Measurements from ENCODE around the gene MAST4.

MAST4 gene

GRCh38 chr5:66903218-66903617 is 307.0 kb downstream of the MAST4 start:
- no peak overlapping the region for H3K27ac ChIP-seq (ENCODE audit: low read depth, low read length)
- H3K27me3 ChIP-seq (ENCODE audit: control insufficient read depth in 5 of 5, insufficient read depth in 4 of 5, low read length in 5 of 5), result no peaks in the 10 kb centered on the region
- H3K36me3 ChIP-seq (ENCODE audit: control insufficient read depth in 5 of 5, insufficient read depth in 5 of 5, low read length in 5 of 5), result no peaks in the 10 kb centered on the region
- no peak overlapping the region for H3K4me3 ChIP-seq (ENCODE audit: low read depth in 1 of 5, low read length in 5 of 5)
- no peak overlapping the region for H3K9ac ChIP-seq (ENCODE audit: low read length in 5 of 5)
- no peaks in the 10 kb centered on the region for H3K9me3 ChIP-seq (ENCODE audit: control insufficient read depth in 5 of 5, low read length in 5 of 5)
- peaks cover 0 to 13% (median 7%) of the 10 kb centered on the region in 5 donors for H3K4me1 ChIP-seq (ENCODE audit: control insufficient read depth in 5 of 5, insufficient read depth in 5 of 5, low read length in 5 of 5)

DNA sequence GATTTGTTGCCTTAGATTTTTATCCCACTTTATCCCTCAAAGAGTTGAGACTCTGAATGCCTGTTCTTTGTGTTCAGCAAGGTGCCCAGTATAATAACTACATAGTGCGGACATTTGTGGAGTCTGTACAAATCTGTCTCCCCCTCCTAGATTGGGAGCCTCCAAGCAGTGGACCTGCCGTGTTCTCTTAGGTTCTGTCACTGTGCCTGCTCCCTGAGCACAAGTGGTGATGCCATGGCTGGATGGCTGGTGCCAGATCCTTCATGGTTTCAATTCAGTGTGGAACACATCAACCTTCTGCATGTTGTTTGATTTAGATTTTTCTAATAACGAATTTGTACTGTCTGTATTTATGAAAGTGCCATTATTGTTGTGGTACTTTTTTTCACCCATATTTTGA is 307.5 kb downstream of the MAST4 start:
- Histone ChIP-seq H3K4me3 (ENCODE audit: low read depth in 1 of 5, low read length in 5 of 5) (no peak overlapping the region), H3K9me3 (ENCODE audit: control insufficient read depth in 5 of 5, low read length in 5 of 5) (no peaks in the 10 kb centered on the region), H3K27ac (ENCODE audit: low read depth, low read length) (no peak overlapping the region), H3K27me3 (ENCODE audit: control insufficient read depth in 5 of 5, insufficient read depth in 4 of 5, low read length in 5 of 5) (no peaks in the 10 kb centered on the region), H3K4me1 (ENCODE audit: control insufficient read depth in 5 of 5, insufficient read depth in 5 of 5, low read length in 5 of 5) (peaks cover 0 to 13% (median 2%) of the 10 kb centered on the region in 5 donors), H3K9ac (ENCODE audit: low read length in 5 of 5) (no peak overlapping the region), H3K36me3 (ENCODE audit: control insufficient read depth in 5 of 5, insufficient read depth in 5 of 5, low read length in 5 of 5) (no peaks in the 10 kb centered on the region)

DNA sequence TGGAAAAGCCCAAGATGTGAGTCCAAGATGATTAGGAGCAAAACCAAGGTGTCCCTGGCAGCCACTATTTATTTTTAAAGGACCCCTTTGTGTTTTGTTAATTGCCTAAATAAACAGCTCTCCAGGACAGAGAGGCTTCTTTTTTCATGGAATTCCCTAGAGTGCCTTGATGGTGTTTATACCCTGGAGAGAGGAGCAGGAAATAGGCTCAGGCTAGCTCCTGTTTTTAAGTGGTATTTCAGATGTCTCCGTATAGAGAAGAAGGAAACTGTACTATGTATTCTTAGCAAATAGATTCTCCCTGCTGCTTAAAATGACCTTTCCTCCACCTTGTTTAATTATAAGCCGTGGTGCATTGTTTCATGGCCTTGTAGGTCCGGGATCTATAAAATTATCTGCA is 308.0 kb downstream of the MAST4 start:
- no peaks in the 10 kb centered on the region for H3K27me3 ChIP-seq (ENCODE audit: control insufficient read depth in 5 of 5, insufficient read depth in 4 of 5, low read length in 5 of 5)
- H3K9ac ChIP-seq (ENCODE audit: low read length in 5 of 5), result no peak overlapping the region
- no peak overlapping the region for H3K4me3 ChIP-seq (ENCODE audit: low read depth in 1 of 5, low read length in 5 of 5)
- H3K27ac ChIP-seq (ENCODE audit: low read depth, low read length), result no peak overlapping the region
- no peaks in the 10 kb centered on the region for H3K9me3 ChIP-seq (ENCODE audit: control insufficient read depth in 5 of 5, low read length in 5 of 5)
- no peaks in the 10 kb centered on the region for H3K36me3 ChIP-seq (ENCODE audit: control insufficient read depth in 5 of 5, insufficient read depth in 5 of 5, low read length in 5 of 5)
- H3K4me1 ChIP-seq (ENCODE audit: control insufficient read depth in 5 of 5, insufficient read depth in 5 of 5, low read length in 5 of 5), result peaks cover 0 to 10% (median 0%) of the 10 kb centered on the region in 5 donors

- Histone ChIP-seq H3K4me3 (ENCODE audit: low read depth in 1 of 5, low read length in 5 of 5) (no peak overlapping the region), H3K9ac (ENCODE audit: low read length in 5 of 5) (no peak overlapping the region), H3K9me3 (ENCODE audit: control insufficient read depth in 5 of 5, low read length in 5 of 5) (no peaks in the 10 kb centered on the region), H3K27me3 (ENCODE audit: control insufficient read depth in 5 of 5, insufficient read depth in 4 of 5, low read length in 5 of 5) (no peaks in the 10 kb centered on the region), H3K27ac (ENCODE audit: low read depth, low read length) (no peak overlapping the region), H3K36me3 (ENCODE audit: control insufficient read depth in 5 of 5, insufficient read depth in 5 of 5, low read length in 5 of 5) (no peaks in the 10 kb centered on the region), H3K4me1 (ENCODE audit: control insufficient read depth in 5 of 5, insufficient read depth in 5 of 5, low read length in 5 of 5) (peaks cover 0 to 10% (median 0%) of the 10 kb centered on the region in 5 donors)
Observed at GRCh38 chr5:66906021-66906420, 309.8 kb downstream of the MAST4 start.

GRCh38 chr5:66908230-66908629 is 312.0 kb downstream of the MAST4 start:
- Histone ChIP-seq H3K9ac (ENCODE audit: low read length in 5 of 5) (no peak overlapping the region), H3K36me3 (ENCODE audit: control insufficient read depth in 5 of 5, insufficient read depth in 5 of 5, low read length in 5 of 5) (no peaks in the 10 kb centered on the region), H3K4me1 (ENCODE audit: control insufficient read depth in 5 of 5, insufficient read depth in 5 of 5, low read length in 5 of 5) (peaks cover 0 to 10% (median 0%) of the 10 kb centered on the region in 5 donors), H3K27ac (ENCODE audit: low read depth, low read length) (no peak overlapping the region), H3K4me3 (ENCODE audit: low read depth in 1 of 5, low read length in 5 of 5) (no peak overlapping the region), H3K27me3 (ENCODE audit: control insufficient read depth in 5 of 5, insufficient read depth in 4 of 5, low read length in 5 of 5) (no peaks in the 10 kb centered on the region), H3K9me3 (ENCODE audit: control insufficient read depth in 5 of 5, low read length in 5 of 5) (no peaks in the 10 kb centered on the region)

DNA sequence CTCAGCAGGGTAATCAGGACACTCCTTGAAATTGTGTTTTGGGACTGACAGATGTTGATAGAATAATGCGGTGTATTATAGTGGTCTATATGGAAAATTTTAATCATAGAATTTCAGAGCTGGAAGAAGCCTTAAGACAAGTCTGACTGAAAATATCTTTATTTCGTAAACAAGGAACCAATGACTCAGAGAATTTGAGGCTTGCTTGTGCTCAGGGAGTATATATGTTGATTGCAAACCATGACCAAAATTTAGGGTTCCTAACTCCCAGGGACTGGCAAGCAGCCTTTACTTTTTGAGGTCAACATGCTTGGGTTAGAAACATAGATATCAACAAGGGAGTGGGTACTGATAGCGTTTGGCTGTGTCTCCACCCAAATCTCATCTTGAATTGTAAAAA is 313.2 kb downstream of the MAST4 start:
- H3K9ac ChIP-seq (ENCODE audit: low read length in 5 of 5), result no peak overlapping the region
- no peaks in the 10 kb centered on the region for H3K36me3 ChIP-seq (ENCODE audit: control insufficient read depth in 5 of 5, insufficient read depth in 5 of 5, low read length in 5 of 5)
- H3K4me3 ChIP-seq (ENCODE audit: low read depth in 1 of 5, low read length in 5 of 5), result no peak overlapping the region
- H3K27me3 ChIP-seq (ENCODE audit: control insufficient read depth in 5 of 5, insufficient read depth in 4 of 5, low read length in 5 of 5), result no peaks in the 10 kb centered on the region
- no peaks in the 10 kb centered on the region for H3K9me3 ChIP-seq (ENCODE audit: control insufficient read depth in 5 of 5, low read length in 5 of 5)
- no peak overlapping the region for H3K27ac ChIP-seq (ENCODE audit: low read depth, low read length)
- peaks cover 0 to 3% (median 0%) of the 10 kb centered on the region in 5 donors for H3K4me1 ChIP-seq (ENCODE audit: control insufficient read depth in 5 of 5, insufficient read depth in 5 of 5, low read length in 5 of 5)

- Histone ChIP-seq H3K36me3 (ENCODE audit: control insufficient read depth in 5 of 5, insufficient read depth in 5 of 5, low read length in 5 of 5) (no peaks in the 10 kb centered on the region), H3K4me1 (ENCODE audit: control insufficient read depth in 5 of 5, insufficient read depth in 5 of 5, low read length in 5 of 5) (no peaks in the 10 kb centered on the region)
Observed at GRCh38 chr5:66912787-66913186, 316.6 kb downstream of the MAST4 start.

DNA sequence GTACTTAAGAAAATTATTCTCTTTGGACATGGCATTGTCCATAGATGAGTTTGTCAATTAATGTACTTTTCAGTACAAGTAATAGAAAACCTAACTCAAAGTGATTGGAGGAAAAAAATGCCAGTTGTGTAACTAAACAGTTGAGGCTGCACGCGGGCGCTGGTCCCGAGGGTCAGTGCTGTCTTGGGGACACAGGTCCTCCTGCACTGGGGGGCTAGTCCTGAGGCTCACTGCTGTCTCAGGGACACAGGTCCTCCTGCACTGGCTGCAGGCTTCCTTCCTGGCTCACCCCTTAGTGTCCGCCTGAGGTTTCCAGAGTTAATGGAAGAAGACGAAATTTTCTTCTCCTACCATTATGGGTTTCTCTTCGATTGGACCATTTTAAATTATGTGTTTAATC is 319.3 kb downstream of the MAST4 start:
- H3K36me3 ChIP-seq (ENCODE audit: control insufficient read depth in 5 of 5, insufficient read depth in 5 of 5, low read length in 5 of 5), result no peaks in the 10 kb centered on the region
- no peaks in the 10 kb centered on the region for H3K9me3 ChIP-seq (ENCODE audit: control insufficient read depth in 5 of 5, low read length in 5 of 5)
- no peak overlapping the region for H3K27ac ChIP-seq (ENCODE audit: low read depth, low read length)
- no peak overlapping the region for H3K9ac ChIP-seq (ENCODE audit: low read length in 5 of 5)
- H3K27me3 ChIP-seq (ENCODE audit: control insufficient read depth in 5 of 5, insufficient read depth in 4 of 5, low read length in 5 of 5), result no peaks in the 10 kb centered on the region
- H3K4me3 ChIP-seq (ENCODE audit: low read depth in 1 of 5, low read length in 5 of 5), result no peak overlapping the region
- H3K4me1 ChIP-seq (ENCODE audit: control insufficient read depth in 5 of 5, insufficient read depth in 5 of 5, low read length in 5 of 5), result no peaks in the 10 kb centered on the region

More at GRCh38 chr5:66912787-66913186, 316.6 kb downstream of the MAST4 start:
- H3K4me3 ChIP-seq (ENCODE audit: low read depth in 1 of 5, low read length in 5 of 5), result no peak overlapping the region
- H3K9me3 ChIP-seq (ENCODE audit: control insufficient read depth in 5 of 5, low read length in 5 of 5), result no peaks in the 10 kb centered on the region
- no peak overlapping the region for H3K9ac ChIP-seq (ENCODE audit: low read length in 5 of 5)
- no peaks in the 10 kb centered on the region for H3K27me3 ChIP-seq (ENCODE audit: control insufficient read depth in 5 of 5, insufficient read depth in 4 of 5, low read length in 5 of 5)
- H3K27ac ChIP-seq (ENCODE audit: low read depth, low read length), result no peak overlapping the region

- Histone ChIP-seq H3K27me3 (ENCODE audit: control insufficient read depth in 5 of 5, insufficient read depth in 4 of 5, low read length in 5 of 5) (no peaks in the 10 kb centered on the region), H3K27ac (ENCODE audit: low read depth, low read length) (no peak overlapping the region), H3K4me1 (ENCODE audit: control insufficient read depth in 5 of 5, insufficient read depth in 5 of 5, low read length in 5 of 5) (no peaks in the 10 kb centered on the region)
Observed at GRCh38 chr5:66922881-66923280, 326.7 kb downstream of the MAST4 start.

GRCh38 chr5:66923457-66923856 is 327.3 kb downstream of the MAST4 start:
- Histone ChIP-seq H3K9ac (ENCODE audit: low read length in 5 of 5) (no peak overlapping the region), H3K4me3 (ENCODE audit: low read depth in 1 of 5, low read length in 5 of 5) (no peak overlapping the region), H3K4me1 (ENCODE audit: control insufficient read depth in 5 of 5, insufficient read depth in 5 of 5, low read length in 5 of 5) (no peaks in the 10 kb centered on the region), H3K27ac (ENCODE audit: low read depth, low read length) (no peak overlapping the region), H3K27me3 (ENCODE audit: control insufficient read depth in 5 of 5, insufficient read depth in 4 of 5, low read length in 5 of 5) (no peaks in the 10 kb centered on the region), H3K36me3 (ENCODE audit: control insufficient read depth in 5 of 5, insufficient read depth in 5 of 5, low read length in 5 of 5) (no peaks in the 10 kb centered on the region), H3K9me3 (ENCODE audit: control insufficient read depth in 5 of 5, low read length in 5 of 5) (no peaks in the 10 kb centered on the region)

More at GRCh38 chr5:66922881-66923280, 326.7 kb downstream of the MAST4 start:
- H3K9ac ChIP-seq (ENCODE audit: low read length in 5 of 5), result no peak overlapping the region
- H3K9me3 ChIP-seq (ENCODE audit: control insufficient read depth in 5 of 5, low read length in 5 of 5), result no peaks in the 10 kb centered on the region
- no peaks in the 10 kb centered on the region for H3K36me3 ChIP-seq (ENCODE audit: control insufficient read depth in 5 of 5, insufficient read depth in 5 of 5, low read length in 5 of 5)
- no peak overlapping the region for H3K4me3 ChIP-seq (ENCODE audit: low read depth in 1 of 5, low read length in 5 of 5)

GRCh38 chr5:66923922-66924321 is 327.7 kb downstream of the MAST4 start:
- no peak overlapping the region for H3K27ac ChIP-seq (ENCODE audit: low read depth, low read length)
- H3K4me3 ChIP-seq (ENCODE audit: low read depth in 1 of 5, low read length in 5 of 5), result no peak overlapping the region
- H3K9ac ChIP-seq (ENCODE audit: low read length in 5 of 5), result no peak overlapping the region
- no peaks in the 10 kb centered on the region for H3K4me1 ChIP-seq (ENCODE audit: control insufficient read depth in 5 of 5, insufficient read depth in 5 of 5, low read length in 5 of 5)
- H3K36me3 ChIP-seq (ENCODE audit: control insufficient read depth in 5 of 5, insufficient read depth in 5 of 5, low read length in 5 of 5), result no peaks in the 10 kb centered on the region
- H3K9me3 ChIP-seq (ENCODE audit: control insufficient read depth in 5 of 5, low read length in 5 of 5), result no peaks in the 10 kb centered on the region
- H3K27me3 ChIP-seq (ENCODE audit: control insufficient read depth in 5 of 5, insufficient read depth in 4 of 5, low read length in 5 of 5), result no peaks in the 10 kb centered on the region
